HG02840 (cell line): Measurements from ENCODE around the gene CNTN4.
"Not testable (repeated sequence)": the region's sequence is repeated elsewhere in the genome, so short reads cannot be mapped to it uniquely, and the experiment has no call there.

Source experiments
- ATAC-seq: cut with Tn5 transposase; IDR thresholded peaks from one replicate; pipeline ENCODE4 v1.9.1; 2021; ENCODE audit warnings: mild to moderate bottlenecking, moderate library complexity, moderate number of reproducible peaks; ENCODE audit not compliant: unreplicated experiment, low FRiP score

Gene CNTN4

DNA sequence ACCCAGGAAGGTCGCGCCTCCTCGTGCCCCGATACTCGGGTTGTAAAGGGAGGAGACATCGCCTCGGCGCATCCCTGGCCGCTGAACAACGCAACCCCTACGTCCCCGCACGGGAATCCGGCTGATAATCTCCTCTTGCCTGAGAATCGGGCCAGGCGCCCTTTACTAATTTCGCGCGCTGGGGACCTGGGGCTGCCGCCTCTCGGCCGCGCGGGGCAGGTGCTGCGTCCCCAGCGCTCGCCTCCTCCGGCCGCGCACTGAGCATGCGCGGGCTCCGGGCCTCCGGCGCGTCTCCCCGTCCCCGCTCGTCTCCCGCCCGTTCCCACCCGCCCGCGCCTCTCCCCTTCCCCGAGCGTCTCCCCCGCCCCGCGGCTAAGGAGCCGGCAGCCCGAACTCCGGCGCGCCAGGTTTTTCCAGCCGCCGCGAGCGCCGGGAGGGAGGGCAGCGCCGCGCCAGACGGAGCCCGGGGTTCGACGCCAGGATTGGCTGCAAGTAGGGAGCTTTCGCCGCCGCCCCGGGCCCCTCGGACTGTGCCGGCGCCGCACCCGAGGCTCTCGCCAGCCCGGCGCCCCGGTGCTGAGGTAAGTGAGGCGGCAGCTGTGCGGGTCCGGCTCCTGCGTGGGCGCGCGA is at the start of gene CNTN4:
Gene CNTN4, plus strand, starts transcription at position 469 of the 630 bp plus-strand sequence.
- no peak for ATAC-seq

DNA sequence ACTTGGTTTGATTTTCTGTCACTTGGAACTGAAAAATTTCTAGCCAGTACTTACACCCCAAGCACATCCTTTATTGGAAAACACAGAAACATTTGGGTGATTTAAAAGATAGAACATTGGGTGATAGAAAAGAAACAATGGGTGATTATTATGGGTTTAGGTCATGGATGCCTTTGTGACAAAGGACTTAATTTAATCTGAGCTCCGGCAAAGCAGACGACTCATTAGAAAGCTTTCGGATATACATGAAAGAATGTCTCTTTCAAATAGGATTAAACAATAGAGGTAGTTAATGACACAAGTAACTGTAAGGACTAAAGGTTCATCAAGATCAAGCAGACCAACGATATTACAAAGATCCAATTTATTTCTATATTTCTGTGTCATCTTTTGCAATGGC is 37.3 kb upstream of the CNTN4 start:
- ATAC-seq = no peak

DNA sequence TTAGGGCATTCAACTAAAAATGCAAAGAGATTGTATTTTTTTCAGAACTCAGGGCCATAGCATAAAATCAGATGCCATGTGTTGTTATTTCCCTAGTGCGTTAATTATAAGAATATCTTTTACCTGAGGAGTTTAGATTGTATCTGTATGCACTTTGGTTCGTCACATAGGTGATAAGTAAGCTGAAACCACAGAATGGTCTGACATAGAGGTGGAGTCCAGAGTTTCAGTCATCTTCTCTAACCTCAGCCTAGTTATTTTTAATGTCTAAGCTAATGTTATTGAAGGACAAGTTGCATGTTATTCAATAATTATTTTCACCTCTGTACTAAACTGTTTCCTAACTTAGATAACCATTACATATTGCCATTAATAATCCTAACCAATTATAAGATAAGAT is 27.1 kb upstream of the CNTN4 start:
- no peak for ATAC-seq

DNA sequence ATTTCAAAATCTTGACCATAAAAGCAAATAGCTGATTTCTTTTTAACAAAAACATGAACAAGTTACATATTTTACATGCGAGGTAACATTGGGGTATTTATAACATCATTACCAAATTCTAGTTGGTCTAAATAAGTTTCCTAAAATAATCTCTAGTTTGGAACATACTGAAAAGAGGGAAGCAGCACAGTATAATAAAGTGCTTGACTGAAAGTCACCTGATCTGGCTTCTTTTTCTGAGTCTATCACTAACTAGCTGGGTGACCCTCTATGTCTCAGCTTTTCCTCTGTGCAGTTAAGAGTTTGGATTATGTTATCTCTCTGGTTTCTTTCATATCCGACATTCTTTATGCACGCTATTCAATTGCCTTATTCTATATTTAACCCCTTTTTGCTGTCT is 19.8 kb upstream of the CNTN4 start:
- ATAC-seq = no peak

DNA sequence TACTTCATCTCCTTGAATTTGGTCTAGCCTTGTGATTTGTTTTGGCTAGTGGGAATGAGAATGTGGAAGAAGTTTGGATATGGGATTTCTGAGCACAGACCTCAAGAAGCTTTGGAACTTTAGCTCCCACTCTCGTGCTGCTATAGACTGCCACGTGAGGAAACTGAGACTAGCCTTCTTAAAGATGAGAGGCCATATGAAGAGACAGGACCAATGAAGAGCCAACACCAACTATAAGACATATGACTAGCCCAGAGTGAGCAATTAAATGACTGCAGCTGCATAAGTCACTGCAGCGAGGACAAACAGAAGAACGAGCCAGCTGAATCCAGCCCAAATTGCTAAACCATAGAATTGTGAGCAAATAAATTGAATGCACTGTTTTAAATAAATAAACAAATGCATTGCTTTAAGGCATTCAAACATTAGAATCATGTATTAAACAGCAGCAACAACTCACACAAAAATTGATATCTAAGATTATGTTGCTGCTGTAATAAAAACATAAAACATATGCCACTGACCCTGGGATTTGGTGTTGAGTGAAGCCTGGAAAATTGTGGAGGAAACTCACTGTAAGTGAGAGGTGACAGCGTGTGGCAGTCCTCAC is 15.7 kb upstream of the CNTN4 start:
- ATAC-seq = no peak

DNA sequence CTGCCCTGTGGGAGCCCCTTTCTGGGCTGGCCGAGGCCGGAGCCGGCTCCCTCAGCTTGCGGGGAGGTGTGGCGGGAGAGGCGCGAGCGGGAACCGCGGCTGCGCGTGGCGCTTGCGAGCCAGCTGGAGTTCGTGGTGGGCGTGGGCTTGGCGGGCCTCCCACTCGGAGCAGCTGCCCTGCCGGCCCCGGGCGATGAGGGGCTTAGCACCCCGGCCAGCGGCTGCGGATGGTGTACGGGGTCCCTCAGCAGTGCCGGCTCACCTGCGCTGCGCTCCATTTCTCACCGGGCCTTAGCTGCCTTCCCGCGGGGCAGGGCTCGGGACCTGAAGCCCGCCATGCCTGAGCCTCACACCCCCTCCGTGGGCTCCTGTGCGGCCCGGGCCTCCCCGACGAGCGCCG is 15.1 kb upstream of the CNTN4 start:
- not testable (repeated sequence) for ATAC-seq

DNA sequence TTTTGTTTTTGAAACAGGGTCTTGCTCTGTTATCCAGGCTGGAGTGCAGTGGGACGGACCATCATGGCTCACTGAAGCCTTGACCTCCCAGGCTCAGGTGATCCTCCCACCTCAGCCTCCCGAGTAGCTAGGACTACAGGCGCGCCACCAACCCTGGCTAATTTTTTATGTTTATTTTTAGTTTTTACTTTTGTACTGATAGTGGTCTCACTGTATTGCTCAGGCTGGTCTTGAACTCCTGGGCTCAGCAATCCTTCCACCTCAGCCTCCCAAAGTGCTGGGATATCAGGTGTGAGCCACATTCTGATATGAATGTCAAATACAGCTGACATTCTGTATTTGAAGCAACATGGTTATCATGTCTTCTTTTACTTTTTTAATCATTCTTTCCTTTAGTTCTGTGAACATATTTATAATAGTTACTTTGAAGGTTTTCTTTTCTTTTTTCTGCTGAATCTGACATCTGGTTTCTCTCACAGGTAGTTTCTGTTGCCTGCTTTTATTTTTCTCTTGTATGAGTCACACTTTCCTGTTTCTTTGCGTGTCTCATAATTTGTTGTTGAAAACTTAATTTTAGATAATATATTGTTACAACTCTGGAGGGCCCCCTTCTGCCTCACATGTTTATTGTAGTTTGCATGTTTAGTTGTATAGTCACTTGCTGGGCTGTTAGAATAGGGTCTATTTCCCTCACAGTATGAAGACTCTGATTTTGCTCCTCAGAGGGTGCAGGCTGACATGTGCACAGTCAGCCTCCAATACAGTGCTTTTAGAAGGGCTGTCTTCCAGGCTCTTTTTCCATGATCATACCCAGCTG is 8.4 kb upstream of the CNTN4 start:
- no peak for ATAC-seq

DNA sequence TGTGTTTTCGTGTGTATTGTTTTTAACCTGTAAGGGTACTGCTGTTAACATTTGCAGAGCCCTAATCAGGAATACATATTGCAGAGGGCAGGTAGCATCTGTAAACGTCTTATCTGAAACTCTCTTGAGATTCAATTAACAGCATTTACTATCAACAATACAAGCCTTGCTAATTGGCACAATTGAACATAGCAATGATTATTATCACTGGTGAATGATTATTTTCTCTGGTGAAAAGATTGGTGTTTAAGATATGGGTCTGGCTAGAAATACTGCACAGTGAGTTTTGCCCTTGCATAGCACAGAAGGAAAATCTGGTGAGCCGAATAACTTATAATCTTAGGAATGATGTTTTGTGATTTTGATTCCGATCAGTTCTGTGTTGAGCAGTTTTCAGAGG is 5.9 kb upstream of the CNTN4 start:
- no peak for ATAC-seq

DNA sequence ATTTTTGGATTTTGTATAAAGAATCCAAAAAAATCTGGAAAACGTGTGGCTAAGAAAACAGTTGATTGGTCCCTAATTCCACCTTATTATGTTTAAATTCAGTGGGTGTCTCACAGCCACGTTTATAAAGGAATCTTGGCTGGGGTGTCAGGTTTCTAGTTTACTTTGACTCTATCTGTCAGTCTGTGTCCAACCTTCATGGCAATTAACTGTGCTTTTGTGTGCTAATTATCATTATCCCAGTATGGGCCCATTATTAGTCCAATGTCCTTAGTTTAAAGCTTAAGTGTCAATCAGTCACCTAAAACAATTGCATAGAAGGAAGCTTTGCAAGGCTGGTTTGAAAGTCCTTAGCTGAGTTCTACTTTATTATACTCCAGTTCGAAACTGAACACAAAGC is 3.7 kb upstream of the CNTN4 start:
- ATAC-seq = no peak

DNA sequence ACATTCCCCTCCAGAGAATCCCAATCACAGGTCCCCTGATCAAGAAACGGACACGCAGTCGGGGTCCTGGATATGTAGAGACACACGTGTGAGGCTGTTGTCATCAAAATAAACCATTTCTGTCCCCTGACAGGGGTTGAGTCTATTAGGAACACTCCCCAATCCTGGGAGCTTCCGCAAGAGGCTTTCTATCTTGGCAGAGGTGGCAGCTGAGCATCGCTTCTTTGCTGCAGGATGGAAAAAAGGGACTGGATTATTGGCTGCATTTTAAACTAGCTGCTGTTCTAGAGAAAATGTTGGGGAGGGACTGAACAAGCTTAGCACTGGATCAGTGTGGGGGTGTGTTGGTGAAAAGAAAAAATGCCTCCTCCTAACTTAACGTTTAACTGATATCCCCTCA is 2.5 kb upstream of the CNTN4 start:
- ATAC-seq = no peak

DNA sequence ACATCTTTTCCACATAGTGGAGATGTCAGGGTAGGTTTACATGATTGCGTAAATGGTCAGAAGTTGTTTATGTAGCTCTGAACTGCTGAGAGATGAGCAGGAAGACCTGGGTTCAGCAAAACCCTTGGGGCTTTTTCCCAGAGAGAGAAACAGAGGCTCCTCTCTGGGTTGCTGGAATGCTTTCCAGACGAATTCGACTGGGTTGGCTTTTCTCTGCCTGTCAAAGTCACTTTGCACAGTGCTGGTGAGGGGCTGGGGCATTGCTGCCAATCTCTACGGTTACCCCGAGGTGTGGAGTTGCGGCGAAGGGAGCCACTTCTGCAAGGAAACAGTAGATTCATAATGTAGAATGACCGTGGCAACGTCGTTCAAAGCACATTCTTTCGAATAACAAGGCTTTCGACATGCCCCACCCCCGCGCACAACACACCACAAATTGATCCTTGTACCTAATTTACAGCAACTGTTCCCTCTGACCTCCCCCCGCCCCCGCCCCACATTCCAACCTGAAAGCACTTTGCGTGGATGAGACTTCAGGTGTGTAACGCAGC is 950 bp upstream of the CNTN4 start:
- no peak for ATAC-seq

DNA sequence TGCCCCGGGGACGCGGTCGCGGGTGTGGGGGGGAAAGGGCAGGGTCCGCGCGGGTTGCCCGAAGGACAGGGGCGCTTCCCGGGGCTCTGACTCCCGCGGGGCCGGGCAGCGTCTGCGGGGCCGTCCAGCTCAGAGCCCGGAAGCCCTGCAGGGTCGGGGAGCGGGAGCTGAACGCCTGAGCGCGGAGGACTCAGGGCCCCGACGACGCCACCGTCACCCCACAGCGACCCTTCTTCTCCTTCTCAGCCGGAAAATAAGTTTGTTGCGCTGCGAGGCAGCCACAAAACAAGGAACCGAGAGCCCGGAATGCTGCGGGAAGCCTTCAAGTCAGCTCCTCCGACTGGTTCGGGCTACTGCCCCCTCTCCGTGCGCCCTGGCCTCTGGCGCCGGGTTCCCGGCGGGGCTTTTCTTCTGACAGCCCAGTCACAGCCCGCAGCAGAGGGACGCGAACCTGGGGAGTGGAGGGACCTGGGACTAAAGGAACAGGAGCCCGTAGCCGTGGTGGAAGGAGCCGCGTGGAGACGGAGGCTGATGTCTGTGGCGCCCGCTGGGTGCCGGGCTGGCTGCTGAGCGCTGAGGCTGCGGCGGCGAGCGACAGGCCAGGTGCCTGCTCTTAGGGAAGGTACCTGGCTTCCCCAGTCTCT is 484 bp downstream of the CNTN4 start:
- no peak for ATAC-seq

DNA sequence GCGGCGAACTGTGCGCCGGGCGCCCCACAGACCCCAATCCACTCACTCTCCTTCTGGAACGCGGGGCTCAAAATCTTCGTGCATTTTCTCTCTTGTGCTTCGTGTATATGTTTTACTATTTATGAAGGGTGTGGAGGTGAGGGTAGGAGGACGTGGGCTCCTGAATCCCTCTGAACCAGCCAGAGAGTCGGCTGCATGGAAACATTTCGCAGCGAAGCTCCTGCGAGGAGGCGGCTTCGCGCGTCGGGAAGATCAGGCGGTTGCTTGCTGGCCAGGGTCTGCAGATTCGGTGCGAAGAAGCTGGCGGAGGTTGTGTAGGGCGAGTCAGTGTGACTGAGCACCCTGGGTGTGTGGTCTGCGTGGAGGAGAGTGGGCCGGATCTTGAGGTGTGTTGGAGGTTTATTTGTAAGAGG is 1.1 kb downstream of the CNTN4 start:
- no peak for ATAC-seq

DNA sequence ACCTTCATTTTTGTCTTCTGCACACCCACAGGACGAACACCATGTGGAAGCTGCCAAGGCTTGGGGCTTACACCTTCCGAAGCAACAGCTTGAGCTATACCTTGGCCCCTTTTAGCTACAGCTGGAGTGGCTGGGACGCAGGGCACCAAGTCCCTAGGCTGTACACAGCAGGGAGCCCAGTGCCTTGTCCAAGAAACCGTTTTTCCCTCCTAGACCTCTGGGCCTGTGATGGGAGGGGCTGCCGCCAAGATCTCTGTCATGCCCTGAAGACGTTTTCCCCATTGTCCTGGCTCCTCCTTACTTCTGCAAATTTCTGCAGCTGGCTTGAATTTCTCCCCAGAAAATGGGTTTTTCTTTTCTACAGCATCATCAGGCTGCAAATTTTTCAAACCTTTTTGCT is 7.8 kb downstream of the CNTN4 start:
- ATAC-seq = no peak

DNA sequence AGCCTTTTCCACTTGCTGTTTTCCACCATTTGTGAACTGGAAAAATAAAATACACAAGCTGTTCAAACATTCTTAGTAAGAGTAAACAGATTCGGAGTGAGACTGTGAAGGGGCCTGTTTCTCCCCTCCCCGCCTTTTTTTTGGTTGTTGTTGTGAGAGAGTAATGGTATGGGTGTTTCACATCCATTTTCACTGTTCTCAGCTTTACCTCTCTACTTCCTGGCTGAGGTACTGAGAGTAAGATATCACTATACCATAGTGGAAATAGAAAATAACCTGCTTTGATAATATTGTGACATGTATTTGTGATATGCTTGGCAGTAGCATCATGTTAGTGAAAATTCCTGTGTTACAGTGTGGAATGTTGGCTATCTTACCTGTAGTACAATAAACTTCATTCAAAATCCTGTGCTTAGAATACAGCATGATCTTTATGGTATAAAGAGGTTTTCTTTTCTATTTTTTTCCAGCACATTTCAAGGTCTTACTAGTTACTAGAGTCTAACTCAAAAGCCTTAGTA is 12.0 kb downstream of the CNTN4 start:
- no peak for ATAC-seq

DNA sequence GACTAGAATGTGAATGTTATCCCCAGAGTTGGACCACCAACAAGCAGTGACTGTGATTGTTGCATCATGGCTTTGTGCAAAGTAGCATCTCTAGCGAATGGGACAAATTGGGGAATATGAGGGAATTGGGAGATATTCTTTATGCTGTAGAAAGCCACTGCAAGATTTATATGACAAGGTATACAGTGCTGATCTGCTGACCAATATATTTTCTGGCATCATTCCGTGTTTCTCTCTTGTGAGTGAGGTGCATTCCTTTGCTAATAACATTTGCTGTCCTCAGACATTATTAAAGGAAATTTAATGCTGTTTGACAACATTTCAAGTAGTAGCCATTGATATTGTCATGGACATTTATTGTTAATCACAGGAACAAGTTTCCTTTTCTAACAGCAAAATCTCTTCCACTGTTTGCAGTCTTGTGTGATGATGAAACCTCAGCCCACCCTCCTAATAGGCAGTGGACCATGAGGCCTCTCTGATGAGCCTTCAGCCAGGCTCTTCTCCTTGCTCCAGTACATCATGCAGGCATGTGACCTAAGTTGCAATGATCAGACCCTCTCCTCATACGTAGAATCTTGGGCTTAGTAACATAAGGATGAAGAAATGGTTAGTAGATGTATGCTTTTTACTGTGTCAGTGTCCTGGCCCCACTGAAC is 16.1 kb downstream of the CNTN4 start:
- no peak for ATAC-seq

DNA sequence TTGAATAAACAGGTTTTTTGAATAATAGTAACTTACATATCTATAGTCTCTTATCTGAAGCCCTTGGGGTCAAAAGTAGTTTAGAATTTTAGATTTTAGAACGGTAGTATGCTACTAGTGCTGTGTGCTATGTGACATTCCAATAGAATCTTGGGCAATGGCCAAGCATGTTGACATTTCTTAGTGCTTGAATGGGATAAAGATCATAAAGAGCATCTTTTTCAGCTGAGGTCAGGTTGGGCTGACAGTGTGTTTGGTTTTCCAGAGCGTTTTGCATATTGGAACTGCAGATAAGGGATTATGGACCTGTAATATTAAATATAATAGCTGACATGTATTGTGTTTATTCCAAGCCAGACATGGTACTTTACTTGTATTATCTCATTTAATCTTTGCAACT is 32.1 kb downstream of the CNTN4 start:
- ATAC-seq = no peak

DNA sequence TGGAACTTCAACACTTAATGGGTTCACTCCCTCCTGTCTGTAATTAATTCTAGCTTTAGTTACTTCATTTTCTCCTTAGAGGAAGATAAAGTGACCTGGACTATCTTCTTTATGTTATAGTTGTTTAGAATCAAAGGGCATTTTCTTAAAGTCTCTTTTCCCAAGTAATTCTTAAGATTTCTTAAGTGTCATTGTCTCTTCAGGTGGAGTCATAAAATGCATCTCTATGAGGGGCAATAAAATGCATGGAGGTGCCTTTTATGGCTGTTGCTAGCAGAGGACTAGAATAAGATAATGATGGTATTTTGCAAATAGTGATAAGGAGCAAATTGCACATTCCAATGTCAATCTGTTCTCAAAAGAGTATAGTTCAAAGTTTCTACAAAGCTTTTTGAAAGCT is 34.5 kb downstream of the CNTN4 start:
- ATAC-seq = no peak

DNA sequence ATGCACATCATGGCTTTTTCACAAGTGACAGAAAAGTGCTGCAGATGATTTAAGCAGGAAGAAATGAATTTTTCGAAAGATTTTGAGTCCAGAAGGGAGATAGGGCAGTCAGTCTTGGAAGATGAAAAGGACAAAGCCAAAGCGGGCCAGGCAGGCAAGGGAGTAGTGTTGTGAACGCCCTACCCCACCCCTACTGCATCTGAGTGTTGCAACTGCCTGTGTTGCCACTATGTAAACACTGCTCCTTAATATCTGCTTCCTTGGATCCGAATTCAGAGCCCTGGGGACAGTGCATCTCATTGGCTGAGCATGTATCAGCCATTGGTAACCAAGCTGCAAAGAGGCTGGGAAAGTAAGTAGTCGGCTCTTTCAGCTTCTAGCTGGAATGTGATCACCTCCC is 39.0 kb downstream of the CNTN4 start:
- no peak for ATAC-seq

DNA sequence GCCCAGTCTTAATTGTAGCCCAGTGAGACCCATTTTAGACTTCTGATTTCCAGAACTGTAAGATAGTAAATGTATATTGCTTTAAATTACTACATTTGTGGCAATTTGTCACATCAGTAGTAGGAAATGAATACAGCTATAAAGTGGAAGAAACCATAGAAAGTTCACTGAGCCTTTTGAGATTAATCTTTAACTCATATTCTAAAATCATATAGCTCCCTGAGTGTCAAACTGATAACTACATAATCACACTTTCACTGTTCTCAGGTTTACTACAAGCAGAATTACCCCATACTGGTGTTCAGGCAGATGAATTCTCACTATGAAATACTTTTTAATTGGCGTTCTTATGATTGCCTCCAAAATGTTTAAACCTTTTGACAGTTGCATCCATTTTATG is 42.8 kb downstream of the CNTN4 start:
- no peak for ATAC-seq
